WI38 (cell line): Measurements from ENCODE around the gene TPO.

Experiments
- H3K4me3 ChIP-seq: 2 replicates; pipeline ENCODE4 v1.5.1; 2011; ENCODE audit warnings: low read depth, mild to moderate bottlenecking, control low read depth, low read length
- CTCF ChIP-seq: IDR thresholded peaks from 2 replicates; pipeline ENCODE4 v1.5.1; 2012; ENCODE audit warnings: low read depth, mild to moderate bottlenecking, control low read depth, low read length

Gene TPO

DNA sequence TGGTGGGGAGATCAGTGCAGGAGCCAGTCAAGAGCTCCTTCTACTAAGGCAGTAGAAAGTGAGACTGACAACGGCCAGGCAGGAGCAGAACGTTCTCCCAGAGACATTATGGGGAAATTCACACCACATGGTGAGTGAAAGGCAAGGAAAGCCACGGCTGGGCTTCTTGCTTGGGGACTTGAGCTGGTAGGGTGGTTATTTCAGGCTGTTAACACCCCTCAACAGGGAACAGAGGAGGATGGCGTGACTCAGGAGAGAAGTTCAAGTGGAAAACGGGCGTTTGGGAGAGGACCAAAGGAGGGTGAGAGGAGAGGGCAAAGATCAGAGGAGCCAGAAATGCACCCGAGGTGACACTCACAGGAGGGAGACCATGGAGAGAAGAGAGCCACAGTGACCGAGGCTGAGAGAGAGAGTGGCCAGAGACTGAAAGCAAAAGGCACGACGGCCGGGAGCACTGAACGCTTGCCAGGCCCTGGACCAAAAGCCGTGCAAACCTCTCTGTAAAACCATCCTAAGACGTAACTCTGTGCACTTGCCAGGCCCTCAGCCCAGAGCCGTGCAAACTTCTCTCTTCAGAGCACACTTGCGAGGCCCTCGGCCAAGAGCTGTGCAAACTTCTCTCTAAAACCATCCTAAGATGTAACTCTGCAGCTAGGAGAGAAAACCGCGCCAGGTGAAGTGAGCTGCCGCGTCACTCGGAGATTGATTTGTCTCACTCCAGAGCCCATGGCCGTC, 7.7 kb downstream of the TPO start:
- TF ChIP-seq CTCF = no peak

GRCh38 chr2:1421731-1422130, 8.5 kb downstream of the TPO start:
- no peak for TF ChIP-seq CTCF
- no peak overlapping the region for H3K4me3 ChIP-seq

More for the DNA sequence above, 7.7 kb downstream of the TPO start:
- no peak overlapping the region for H3K4me3 ChIP-seq

DNA sequence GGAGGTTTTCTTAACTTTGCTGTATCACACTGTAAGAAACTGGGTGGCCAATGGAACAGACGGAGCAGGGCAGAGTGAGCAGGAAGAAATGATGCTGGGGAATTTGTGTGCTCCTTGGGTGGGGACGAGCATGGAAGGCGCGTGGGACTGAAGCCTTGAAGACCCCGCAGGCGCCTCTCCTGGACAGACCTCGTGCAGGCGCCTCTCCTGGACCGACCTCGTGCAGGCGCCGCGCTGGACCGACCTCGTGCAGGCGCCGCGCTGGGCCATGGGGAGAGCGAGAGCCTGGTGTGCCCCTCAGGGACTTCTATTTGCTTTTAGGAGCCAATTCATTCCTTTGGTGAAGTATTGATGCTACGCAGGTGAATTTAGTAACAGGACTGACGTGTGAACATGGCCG, 8.9 kb downstream of the TPO start:
- no peak for TF ChIP-seq CTCF
- H3K4me3 ChIP-seq = no peak overlapping the region

GRCh38 chr2:1422716-1423285, 9.5 kb downstream of the TPO start:
- TF ChIP-seq CTCF = no peak
- H3K4me3 ChIP-seq = no peak overlapping the region

GRCh38 chr2:1427086-1427485, 13.8 kb downstream of the TPO start:
- no peak overlapping the region for H3K4me3 ChIP-seq
- no peak for TF ChIP-seq CTCF

DNA sequence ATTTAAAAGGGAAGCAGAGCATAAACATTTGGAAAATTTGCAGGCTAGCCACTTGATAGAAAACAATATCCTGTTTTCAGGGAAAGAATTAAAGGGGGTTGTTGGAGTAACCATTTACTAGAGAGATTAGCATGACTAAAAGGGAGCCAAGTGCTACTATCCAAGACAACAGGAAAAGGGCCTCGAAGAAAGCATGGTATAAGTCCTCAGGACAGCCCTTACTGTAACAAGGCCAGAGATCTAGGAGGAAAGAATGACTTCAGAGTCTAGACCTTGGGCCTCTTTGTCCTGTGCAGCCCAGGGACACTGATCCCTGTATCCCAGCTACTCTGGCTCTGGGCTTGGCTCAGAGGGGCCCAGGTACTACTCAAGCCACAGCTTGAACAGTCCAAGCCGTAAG, 16.6 kb downstream of the TPO start:
- TF ChIP-seq CTCF = no peak

DNA sequence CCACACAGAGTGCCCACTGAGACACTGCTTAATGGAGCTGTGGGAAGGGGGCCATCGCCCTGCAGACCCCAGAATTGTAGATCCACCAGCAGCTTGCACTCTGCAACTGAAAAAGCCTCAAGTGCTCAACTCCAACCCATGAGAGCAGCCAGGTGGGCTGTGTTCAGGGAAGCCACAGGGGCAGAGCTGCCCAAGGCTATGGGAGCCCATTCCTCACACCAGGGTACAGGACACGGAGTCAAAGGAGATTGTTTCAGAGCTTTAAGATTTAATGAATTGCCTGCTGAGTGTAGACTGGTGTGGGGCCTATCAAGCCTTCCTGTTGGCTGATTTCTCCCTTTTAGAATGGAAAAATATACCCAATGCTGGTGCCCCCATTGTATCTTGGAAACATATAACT, 17.2 kb downstream of the TPO start:
- TF ChIP-seq CTCF = no peak
- H3K4me3 ChIP-seq = no peak overlapping the region

More for the DNA sequence above, 16.6 kb downstream of the TPO start:
- no peak overlapping the region for H3K4me3 ChIP-seq
